Spleen (tissue), 7 donors: ENCODE results near the gene HOMER1.

ENCODE experiments used
- POLR2A ChIP-seq, 3 donors: fragments of 450-650 bp; IDR thresholded peaks; one replicate each; pipeline ENCODE4 v1.5.1; 2017; ENCODE audit warnings: antibody characterized with exemption in 3 of 3, mild to moderate bottlenecking in 1 of 3
- POLR2AphosphoS5 ChIP-seq, 3 donors: sonication (generic); formaldehyde crosslinking; IDR thresholded peaks; one replicate each; pipeline ENCODE4 v1.5.1; 2017; ENCODE audit warnings: antibody characterized with exemption in 3 of 3
- TF ChIP-seq, protein P1 (sequence below), 11 experiments: fragments of 200-600 bp in 7 of 11; fragments of 450-650 bp in 4 of 11; sonication (generic) in 4 of 11; IDR thresholded peaks in 8 of 11; conservative IDR thresholded peaks in 3 of 11; 1 replicate in 7 of 11; 2 replicates in 4 of 11; pipeline versions ENCODE4 v1.4.0 to v1.8.0; 2016 to 2021; ENCODE audit warnings: antibody characterized with exemption in 11 of 11, inconsistent platforms in 4 of 11, mild to moderate bottlenecking in 1 of 11
- donor health status: DM: no; HTN: no; CAD: no; lungs with moderate emphysema.
- donor health status: DM: no; HTN: no; CAD: no.
- donor health status: DM: no; HTN: no; CAD: no.

DNA sequence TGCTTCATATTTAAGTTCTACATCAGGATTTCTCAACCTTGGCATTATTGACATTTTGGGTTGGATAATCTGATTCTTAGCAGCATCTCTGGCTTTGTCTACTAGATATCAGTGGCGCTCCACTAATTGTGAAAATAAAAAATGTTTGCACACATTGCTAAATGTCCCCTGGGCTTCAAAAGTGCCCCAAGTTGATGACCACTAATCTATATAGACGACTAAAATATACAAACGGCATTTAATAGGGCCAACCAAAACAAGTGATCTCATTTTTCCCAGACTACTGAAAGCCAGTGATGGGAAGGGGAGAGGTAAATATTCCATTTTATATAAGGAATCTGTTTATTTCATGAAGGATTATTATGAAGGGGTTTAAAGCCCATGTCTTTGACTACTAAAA lies 118.6 kb downstream of the HOMER1 start:
- TF ChIP-seq, protein P1, sequence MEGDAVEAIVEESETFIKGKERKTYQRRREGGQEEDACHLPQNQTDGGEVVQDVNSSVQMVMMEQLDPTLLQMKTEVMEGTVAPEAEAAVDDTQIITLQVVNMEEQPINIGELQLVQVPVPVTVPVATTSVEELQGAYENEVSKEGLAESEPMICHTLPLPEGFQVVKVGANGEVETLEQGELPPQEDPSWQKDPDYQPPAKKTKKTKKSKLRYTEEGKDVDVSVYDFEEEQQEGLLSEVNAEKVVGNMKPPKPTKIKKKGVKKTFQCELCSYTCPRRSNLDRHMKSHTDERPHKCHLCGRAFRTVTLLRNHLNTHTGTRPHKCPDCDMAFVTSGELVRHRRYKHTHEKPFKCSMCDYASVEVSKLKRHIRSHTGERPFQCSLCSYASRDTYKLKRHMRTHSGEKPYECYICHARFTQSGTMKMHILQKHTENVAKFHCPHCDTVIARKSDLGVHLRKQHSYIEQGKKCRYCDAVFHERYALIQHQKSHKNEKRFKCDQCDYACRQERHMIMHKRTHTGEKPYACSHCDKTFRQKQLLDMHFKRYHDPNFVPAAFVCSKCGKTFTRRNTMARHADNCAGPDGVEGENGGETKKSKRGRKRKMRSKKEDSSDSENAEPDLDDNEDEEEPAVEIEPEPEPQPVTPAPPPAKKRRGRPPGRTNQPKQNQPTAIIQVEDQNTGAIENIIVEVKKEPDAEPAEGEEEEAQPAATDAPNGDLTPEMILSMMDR (IDR thresholded peaks at IDR 0.05 in 8 of 11, conservative IDR thresholded peaks at IDR 0.05 in 3 of 11): no peak
- TF ChIP-seq POLR2A (IDR thresholded peaks at IDR 0.05): no peak
- no peak for TF ChIP-seq POLR2AphosphoS5 (IDR thresholded peaks at IDR 0.05)
